ENCODE measurements around the gene TMEM52.

DNA sequence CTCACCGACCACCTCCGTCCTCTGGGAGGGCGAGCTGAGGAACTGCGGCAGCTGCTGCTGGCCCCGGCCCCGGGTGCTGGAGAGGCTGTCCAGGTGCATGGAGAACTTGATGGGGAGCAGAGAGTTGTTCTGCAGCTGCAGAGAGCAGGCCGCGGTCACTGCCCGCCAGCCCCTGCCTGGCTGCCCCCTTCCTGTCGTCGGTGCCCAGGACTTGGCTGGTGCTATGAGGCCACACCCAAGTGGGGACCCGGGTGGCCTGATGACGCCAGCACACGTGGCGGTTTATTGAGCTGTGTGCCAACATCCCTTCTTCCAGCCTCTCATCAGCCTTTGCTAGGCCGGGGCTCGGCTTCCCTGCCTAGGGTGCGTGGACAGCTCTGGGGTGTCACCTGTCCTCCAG, 5.3 kb upstream of the TMEM52 start:
- TF ChIP-seq, protein P1, sequence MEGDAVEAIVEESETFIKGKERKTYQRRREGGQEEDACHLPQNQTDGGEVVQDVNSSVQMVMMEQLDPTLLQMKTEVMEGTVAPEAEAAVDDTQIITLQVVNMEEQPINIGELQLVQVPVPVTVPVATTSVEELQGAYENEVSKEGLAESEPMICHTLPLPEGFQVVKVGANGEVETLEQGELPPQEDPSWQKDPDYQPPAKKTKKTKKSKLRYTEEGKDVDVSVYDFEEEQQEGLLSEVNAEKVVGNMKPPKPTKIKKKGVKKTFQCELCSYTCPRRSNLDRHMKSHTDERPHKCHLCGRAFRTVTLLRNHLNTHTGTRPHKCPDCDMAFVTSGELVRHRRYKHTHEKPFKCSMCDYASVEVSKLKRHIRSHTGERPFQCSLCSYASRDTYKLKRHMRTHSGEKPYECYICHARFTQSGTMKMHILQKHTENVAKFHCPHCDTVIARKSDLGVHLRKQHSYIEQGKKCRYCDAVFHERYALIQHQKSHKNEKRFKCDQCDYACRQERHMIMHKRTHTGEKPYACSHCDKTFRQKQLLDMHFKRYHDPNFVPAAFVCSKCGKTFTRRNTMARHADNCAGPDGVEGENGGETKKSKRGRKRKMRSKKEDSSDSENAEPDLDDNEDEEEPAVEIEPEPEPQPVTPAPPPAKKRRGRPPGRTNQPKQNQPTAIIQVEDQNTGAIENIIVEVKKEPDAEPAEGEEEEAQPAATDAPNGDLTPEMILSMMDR (IDR thresholded peaks at IDR 0.05): no peak
- no peak for TF ChIP-seq POLR2A (IDR thresholded peaks at IDR 0.05)

Data from esophagus squamous epithelium (tissue), 4 donors.